ENCODE data around the gene RBM33.

The RBM33 gene

DNA sequence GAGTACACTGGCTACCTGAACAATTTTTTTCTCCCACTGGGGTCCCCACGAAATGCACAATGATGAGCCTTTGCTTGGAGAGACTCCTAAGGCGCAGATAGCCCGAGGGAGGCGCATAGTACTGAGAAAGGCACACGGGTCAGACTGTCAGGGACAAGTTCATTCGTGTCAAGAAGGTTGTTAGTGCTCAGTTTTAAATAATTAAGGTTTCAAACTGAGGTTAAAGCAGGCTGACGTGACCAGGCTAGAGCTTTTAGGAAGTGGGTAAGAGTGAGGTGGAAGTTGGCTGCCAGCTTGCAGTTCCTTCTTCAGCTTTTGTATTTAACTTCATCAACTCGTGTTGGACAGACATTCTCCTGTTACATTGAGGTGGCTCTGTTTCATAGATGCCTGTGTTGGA is 31.6 kb downstream of the RBM33 start:
- no peak overlapping the region for H3K18ac ChIP-seq (ENCODE audit: low read length)
- H3K9ac ChIP-seq (ENCODE audit: low read depth, low read length, poor library complexity), result no peak overlapping the region
- no peak overlapping the region for H3K4ac ChIP-seq (ENCODE audit: low read length)
- no peak overlapping the region for H2BK12ac ChIP-seq (ENCODE audit: low read length)
- H2AFZ ChIP-seq (ENCODE audit: low read length), result no peak overlapping the region
- H2AK5ac ChIP-seq (ENCODE audit: low read depth, low read length), result no peak overlapping the region
- H3K4me2 ChIP-seq (ENCODE audit: insufficient read depth, low read length, poor library complexity, severe bottlenecking), result no peak overlapping the region
- H3K79me1 ChIP-seq (ENCODE audit: low read depth, low read length), result no peaks in the 10 kb centered on the region
- H4K91ac ChIP-seq (ENCODE audit: low read depth, low read length, poor library complexity), result no peak overlapping the region
- H3K4me3 ChIP-seq (ENCODE audit: low read length in 2 of 2), result no peak overlapping the region
- no peak for DNase-seq (ENCODE audit: low spot score)
- no peak overlapping the region for H2BK15ac ChIP-seq (ENCODE audit: low read length)
- no peak overlapping the region for H2BK5ac ChIP-seq (ENCODE audit: low read length)
- no peaks in the 10 kb centered on the region for H3K4me1 ChIP-seq (ENCODE audit: control insufficient read depth in 2 of 2, insufficient read depth in 1 of 2, low read depth in 1 of 2, low read length in 2 of 2)
- H3K23ac ChIP-seq (ENCODE audit: low read depth, low read length, poor library complexity), result no peak overlapping the region
- no peak overlapping the region for H3K14ac ChIP-seq (ENCODE audit: low read length)
- no peaks in the 10 kb centered on the region for H3K27me3 ChIP-seq (ENCODE audit: control insufficient read depth in 3 of 3, insufficient read depth in 3 of 3, low read depth in 1 of 3, low read length in 3 of 3)
- no peaks in the 10 kb centered on the region for H3K9me3 ChIP-seq (replicated peaks in 1 of 2; ENCODE audit: control insufficient read depth in 2 of 2, insufficient read depth in 1 of 2, low read depth in 1 of 2, low read length in 2 of 2)
- WGBS, 2 donors (ENCODE audit: extremely low coverage in 2 of 2, insufficient read length in 2 of 2, insufficient replicate concordance in 1 of 2), result no CpG with 5 or more reads among the region's 8 CpGs
- no peak overlapping the region for H4K8ac ChIP-seq (ENCODE audit: low read depth, low read length)
- peaks cover 5 to 80% of the 10 kb centered on the region in 2 donors for H3K36me3 ChIP-seq (replicated peaks in 1 of 2; ENCODE audit: control insufficient read depth in 2 of 2, insufficient read depth in 2 of 2, low read length in 2 of 2)
- no peak overlapping the region for H2BK120ac ChIP-seq (ENCODE audit: low read depth, low read length)
- no peak overlapping the region for H3K27ac ChIP-seq (replicated peaks; ENCODE audit: low read length)

- no peak overlapping the region for H2AK5ac ChIP-seq (ENCODE audit: low read depth, low read length)
- H2BK15ac ChIP-seq (ENCODE audit: low read length), result no peak overlapping the region
- no peak overlapping the region for H3K14ac ChIP-seq (ENCODE audit: low read length)
- no peak overlapping the region for H3K4me2 ChIP-seq (ENCODE audit: insufficient read depth, low read length, poor library complexity, severe bottlenecking)
- no peak overlapping the region for H4K8ac ChIP-seq (ENCODE audit: low read depth, low read length)
- no peak overlapping the region for H2AFZ ChIP-seq (ENCODE audit: low read length)
- H3K9me3 ChIP-seq (replicated peaks in 1 of 2; ENCODE audit: control insufficient read depth in 2 of 2, insufficient read depth in 1 of 2, low read depth in 1 of 2, low read length in 2 of 2), result no peaks in the 10 kb centered on the region
- no peak overlapping the region for H2BK120ac ChIP-seq (ENCODE audit: low read depth, low read length)
- no peak overlapping the region for H3K4me3 ChIP-seq (ENCODE audit: low read length in 2 of 2)
- H4K91ac ChIP-seq (ENCODE audit: low read depth, low read length, poor library complexity), result no peak overlapping the region
- H3K79me1 ChIP-seq (ENCODE audit: low read depth, low read length), result no peaks in the 10 kb centered on the region
- no peak overlapping the region for H3K9ac ChIP-seq (ENCODE audit: low read depth, low read length, poor library complexity)
- no peak overlapping the region for H3K23ac ChIP-seq (ENCODE audit: low read depth, low read length, poor library complexity)
- no peaks in the 10 kb centered on the region for H3K27me3 ChIP-seq (ENCODE audit: control insufficient read depth in 3 of 3, insufficient read depth in 3 of 3, low read depth in 1 of 3, low read length in 3 of 3)
- H3K27ac ChIP-seq (replicated peaks; ENCODE audit: low read length), result no peak overlapping the region
- H3K4me1 ChIP-seq (ENCODE audit: control insufficient read depth in 2 of 2, insufficient read depth in 1 of 2, low read depth in 1 of 2, low read length in 2 of 2), result no peaks in the 10 kb centered on the region
- no CpG with 5 or more reads among the region's 2 CpGs for WGBS, 2 donors (ENCODE audit: extremely low coverage in 2 of 2, insufficient read length in 2 of 2, insufficient replicate concordance in 1 of 2)
- H3K36me3 ChIP-seq (replicated peaks in 1 of 2; ENCODE audit: control insufficient read depth in 2 of 2, insufficient read depth in 2 of 2, low read length in 2 of 2), result peaks cover 5 to 94% of the 10 kb centered on the region in 2 donors
- H3K4ac ChIP-seq (ENCODE audit: low read length), result no peak overlapping the region
- DNase-seq (ENCODE audit: low spot score), result no peak
- no peak overlapping the region for H2BK12ac ChIP-seq (ENCODE audit: low read length)
- H2BK5ac ChIP-seq (ENCODE audit: low read length), result no peak overlapping the region
- no peak overlapping the region for H3K18ac ChIP-seq (ENCODE audit: low read length)
These were observed 33.2 kb downstream of the RBM33 start for GRCh38 chr7:155677688-155678087.

GRCh38 chr7:155680124-155680523 is 35.7 kb downstream of the RBM33 start:
- no peak overlapping the region for H2BK15ac ChIP-seq (ENCODE audit: low read length)

DNA sequence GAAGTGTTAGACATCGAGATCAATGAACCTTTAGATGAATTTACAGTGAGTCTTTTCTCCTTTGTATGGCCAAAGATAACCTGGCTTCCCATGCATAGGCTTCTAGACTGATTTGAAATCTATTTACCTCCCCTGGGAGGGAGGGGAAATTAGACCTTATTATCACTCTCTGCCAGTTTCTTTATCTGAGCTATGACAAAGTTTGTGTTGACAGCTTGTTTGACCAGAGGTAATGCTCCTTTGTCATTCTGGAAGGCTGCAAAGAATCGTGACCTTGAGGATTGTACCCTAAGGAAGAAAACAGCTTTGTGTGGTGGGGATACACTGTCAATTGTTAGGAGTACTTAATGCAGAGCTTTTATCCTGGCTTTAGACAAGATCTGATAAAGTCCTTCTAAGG is 36.4 kb downstream of the RBM33 start:
- Histone ChIP-seq H2AK5ac (ENCODE audit: low read depth, low read length) (no peak overlapping the region), H2BK5ac (ENCODE audit: low read length) (no peak overlapping the region), H2BK12ac (ENCODE audit: low read length) (no peak overlapping the region), H4K91ac (ENCODE audit: low read depth, low read length, poor library complexity) (no peak overlapping the region), H3K4me3 (ENCODE audit: low read length in 2 of 2) (no peak overlapping the region), H3K9ac (ENCODE audit: low read depth, low read length, poor library complexity) (no peak overlapping the region), H3K14ac (ENCODE audit: low read length) (no peak overlapping the region), H3K36me3 (replicated peaks in 1 of 2; ENCODE audit: control insufficient read depth in 2 of 2, insufficient read depth in 2 of 2, low read length in 2 of 2) (peaks cover 9 to 94% of the 10 kb centered on the region in 2 donors), H4K8ac (ENCODE audit: low read depth, low read length) (no peak overlapping the region), H3K23ac (ENCODE audit: low read depth, low read length, poor library complexity) (no peak overlapping the region), H2BK120ac (ENCODE audit: low read depth, low read length) (no peak overlapping the region), H3K27me3 (ENCODE audit: control insufficient read depth in 3 of 3, insufficient read depth in 3 of 3, low read depth in 1 of 3, low read length in 3 of 3) (no peaks in the 10 kb centered on the region), H2BK15ac (ENCODE audit: low read length) (no peak overlapping the region), H2AFZ (ENCODE audit: low read length) (no peak overlapping the region), H3K4me1 (ENCODE audit: control insufficient read depth in 2 of 2, insufficient read depth in 1 of 2, low read depth in 1 of 2, low read length in 2 of 2) (peaks cover 0 to 3% of the 10 kb centered on the region in 2 donors), H3K18ac (ENCODE audit: low read length) (no peak overlapping the region), H3K9me3 (replicated peaks in 1 of 2; ENCODE audit: control insufficient read depth in 2 of 2, insufficient read depth in 1 of 2, low read depth in 1 of 2, low read length in 2 of 2) (peaks cover 0 to under 1% of the 10 kb centered on the region in 2 donors), H3K4ac (ENCODE audit: low read length) (no peak overlapping the region), H3K79me1 (ENCODE audit: low read depth, low read length) (no peaks in the 10 kb centered on the region), H3K4me2 (ENCODE audit: insufficient read depth, low read length, poor library complexity, severe bottlenecking) (no peak overlapping the region), H3K27ac (replicated peaks; ENCODE audit: low read length) (no peak overlapping the region)
- DNase-seq (ENCODE audit: low spot score), result no peak
- WGBS, 2 donors (ENCODE audit: extremely low coverage in 2 of 2, insufficient read length in 2 of 2, insufficient replicate concordance in 1 of 2), result no CpG with 5 or more reads among the region's 2 CpGs

More at GRCh38 chr7:155680124-155680523, 35.7 kb downstream of the RBM33 start:
- H3K23ac ChIP-seq (ENCODE audit: low read depth, low read length, poor library complexity), result no peak overlapping the region
- no peak overlapping the region for H4K91ac ChIP-seq (ENCODE audit: low read depth, low read length, poor library complexity)
- H2AK5ac ChIP-seq (ENCODE audit: low read depth, low read length), result no peak overlapping the region
- no peak overlapping the region for H3K4me2 ChIP-seq (ENCODE audit: insufficient read depth, low read length, poor library complexity, severe bottlenecking)
- no peak overlapping the region for H3K9ac ChIP-seq (ENCODE audit: low read depth, low read length, poor library complexity)
- H3K36me3 ChIP-seq (replicated peaks in 1 of 2; ENCODE audit: control insufficient read depth in 2 of 2, insufficient read depth in 2 of 2, low read length in 2 of 2), result peaks cover 6 to 93% of the 10 kb centered on the region in 2 donors
- H3K27me3 ChIP-seq (ENCODE audit: control insufficient read depth in 3 of 3, insufficient read depth in 3 of 3, low read depth in 1 of 3, low read length in 3 of 3), result no peaks in the 10 kb centered on the region
- H3K4me3 ChIP-seq (ENCODE audit: low read length in 2 of 2), result no peak overlapping the region
- H3K4ac ChIP-seq (ENCODE audit: low read length), result no peak overlapping the region
- no peak overlapping the region for H2BK5ac ChIP-seq (ENCODE audit: low read length)
- no peaks in the 10 kb centered on the region for H3K9me3 ChIP-seq (replicated peaks in 1 of 2; ENCODE audit: control insufficient read depth in 2 of 2, insufficient read depth in 1 of 2, low read depth in 1 of 2, low read length in 2 of 2)
- no peak overlapping the region for H2AFZ ChIP-seq (ENCODE audit: low read length)
- WGBS, 2 donors (ENCODE audit: extremely low coverage in 2 of 2, insufficient read length in 2 of 2, insufficient replicate concordance in 1 of 2), result no CpG with 5 or more reads among the region's 3 CpGs
- H2BK120ac ChIP-seq (ENCODE audit: low read depth, low read length), result no peak overlapping the region
- no peak overlapping the region for H3K18ac ChIP-seq (ENCODE audit: low read length)
- no peak overlapping the region for H2BK12ac ChIP-seq (ENCODE audit: low read length)
- no peak overlapping the region for H3K27ac ChIP-seq (replicated peaks; ENCODE audit: low read length)
- no peaks in the 10 kb centered on the region for H3K79me1 ChIP-seq (ENCODE audit: low read depth, low read length)
- H3K14ac ChIP-seq (ENCODE audit: low read length), result no peak overlapping the region
- no peak overlapping the region for H4K8ac ChIP-seq (ENCODE audit: low read depth, low read length)
- peaks cover 0 to 3% of the 10 kb centered on the region in 2 donors for H3K4me1 ChIP-seq (ENCODE audit: control insufficient read depth in 2 of 2, insufficient read depth in 1 of 2, low read depth in 1 of 2, low read length in 2 of 2)
- no peak for DNase-seq (ENCODE audit: low spot score)
